Tibial nerve (tissue), 3 donors: ENCODE results near the gene OR10A2.

Source experiments
- CTCF ChIP-seq, 5 experiments: fragments of 200-600 bp in 3 of 5; fragments of 450-650 bp in 2 of 5; sonication (generic) in 3 of 5; IDR thresholded peaks; one replicate each; pipeline ENCODE4 v1.5.1; 2016 to 2019; ENCODE audit warnings: antibody characterized with exemption in 5 of 5, mild to moderate bottlenecking in 3 of 5, moderate library complexity in 2 of 5
- POLR2A ChIP-seq, 2 donors: fragments of 450-650 bp; IDR thresholded peaks; one replicate each; pipeline ENCODE4 v1.6.1; 2017; ENCODE audit warnings: antibody characterized with exemption in 2 of 2, mild to moderate bottlenecking in 2 of 2, moderate library complexity in 2 of 2

GRCh38 chr11:6889835-6890234 lies 27.0 kb downstream of the OR10A2 start:
- TF ChIP-seq CTCF (IDR thresholded peaks at IDR 0.05) (no peak), POLR2A (IDR thresholded peaks at IDR 0.05) (no peak)
